Gastrocnemius medialis (tissue), 4 donors: ENCODE measurements around the gene AFF3.

ENCODE experiments used
- CTCF ChIP-seq, 5 experiments: fragments of 450-650 bp in 3 of 5; fragments of 200-600 bp in 2 of 5; sonication (generic) in 2 of 5; IDR thresholded peaks in 4 of 5; conservative IDR thresholded peaks in 1 of 5; 1 replicate in 4 of 5; 2 replicates in 1 of 5; pipeline ENCODE4 v1.5.1; 2016 to 2019; ENCODE audit warnings: antibody characterized with exemption in 5 of 5, mild to moderate bottlenecking in 3 of 5, moderate library complexity in 3 of 5
- POLR2A ChIP-seq, 2 donors: fragments of 450-650 bp; IDR thresholded peaks; one replicate each; pipeline ENCODE4 v1.6.1; 2017; ENCODE audit warnings: antibody characterized with exemption in 2 of 2, mild to moderate bottlenecking in 2 of 2, moderate library complexity in 2 of 2

- TF ChIP-seq POLR2A (IDR thresholded peaks at IDR 0.05) (no peak), CTCF (IDR thresholded peaks at IDR 0.05 in 4 of 5, conservative IDR thresholded peaks at IDR 0.05 in 1 of 5) (no peak)
These were observed 448.1 kb downstream of the AFF3 start for GRCh38 chr2:99694331-99694730.
